Skin of body (tissue), 2 donors: Measurements from ENCODE around the gene TFF1. TPM values are rescaled to one million over a fixed set of nuclear protein-coding genes. Genes with fewer than 3 reads are reported as not detected.

Experiments used
- DNase-seq: peaks from one replicate; lab custom pipeline; 2025; lab: John Stamatoyannopoulos, UW
- total RNA-seq: library from RNA; depleted of rRNA; stranded (reverse); fragments of >200 nt; gene quantifications from one replicate; pipeline ENCODE4 v1.2.3, GENCODE V29; 2014

TFF1 gene
- total RNA-seq, 1 donor from 2014 or later, result not detected

DNA sequence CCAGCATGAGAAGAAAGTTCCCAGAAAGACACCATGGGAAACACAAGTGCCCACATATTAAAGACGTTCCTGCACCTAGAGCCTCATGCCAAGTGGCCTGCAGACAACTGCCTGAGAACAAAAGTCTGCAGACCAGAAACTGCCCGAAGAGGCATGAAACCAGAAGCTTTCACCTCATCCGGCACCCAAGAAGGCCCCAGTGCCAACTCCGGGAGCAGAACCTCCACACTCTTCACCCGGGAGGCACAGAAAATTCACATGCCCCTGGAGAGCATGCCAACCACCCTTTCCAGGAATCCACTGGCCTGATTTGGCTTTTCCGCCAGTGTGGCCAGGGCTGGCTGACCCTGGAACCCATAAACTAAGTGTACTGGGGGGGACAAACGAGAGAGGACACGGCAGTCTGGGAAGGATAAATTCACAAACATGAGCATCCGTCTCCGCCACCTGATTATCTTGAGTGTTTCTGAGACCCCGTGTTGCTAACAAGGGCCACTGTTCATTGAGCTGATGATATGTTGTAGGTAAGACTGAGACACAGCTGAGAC, 22.3 kb downstream of the TFF1 start:
- DNase-seq, result no peak

DNA sequence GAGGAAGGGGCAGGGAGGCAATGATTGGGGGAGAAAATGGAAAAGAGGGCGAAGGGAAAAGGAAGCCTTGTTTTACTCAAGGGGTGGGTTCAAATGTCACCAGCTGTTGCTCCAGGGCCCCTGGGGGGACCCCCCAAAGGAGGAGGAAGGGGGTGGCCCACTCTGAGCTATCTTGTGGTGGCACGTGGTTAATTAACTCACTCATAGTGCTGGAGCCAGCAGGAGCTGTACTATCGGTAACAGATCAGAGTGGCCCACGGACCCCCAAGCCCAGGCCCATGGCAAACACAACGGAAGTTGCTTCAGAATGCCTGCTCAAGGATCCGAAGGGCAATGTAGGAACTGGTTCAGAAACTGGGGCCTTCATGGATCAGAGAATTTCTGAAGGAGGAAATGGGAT, 22.8 kb downstream of the TFF1 start:
- DNase-seq, result no peak

DNA sequence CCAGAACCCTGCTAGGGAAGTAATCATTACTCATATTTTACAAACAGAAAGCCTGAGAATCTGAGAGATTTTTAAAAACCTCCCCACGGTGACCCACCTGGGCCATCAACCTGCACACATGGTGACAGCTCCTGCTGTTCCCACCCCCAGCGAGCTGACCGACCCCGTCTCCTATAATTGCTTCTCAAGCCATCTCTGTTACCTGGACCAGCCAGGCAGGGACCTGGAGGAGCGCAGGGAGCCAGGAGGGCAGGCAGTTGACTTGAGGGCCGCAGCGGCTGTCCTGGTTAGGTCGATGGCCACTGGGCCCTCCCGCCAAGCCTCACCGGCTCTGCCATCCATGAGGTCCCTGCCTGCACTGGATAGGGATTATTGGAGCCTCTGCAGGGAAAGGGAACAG, 23.2 kb downstream of the TFF1 start:
- no peak for DNase-seq

DNA sequence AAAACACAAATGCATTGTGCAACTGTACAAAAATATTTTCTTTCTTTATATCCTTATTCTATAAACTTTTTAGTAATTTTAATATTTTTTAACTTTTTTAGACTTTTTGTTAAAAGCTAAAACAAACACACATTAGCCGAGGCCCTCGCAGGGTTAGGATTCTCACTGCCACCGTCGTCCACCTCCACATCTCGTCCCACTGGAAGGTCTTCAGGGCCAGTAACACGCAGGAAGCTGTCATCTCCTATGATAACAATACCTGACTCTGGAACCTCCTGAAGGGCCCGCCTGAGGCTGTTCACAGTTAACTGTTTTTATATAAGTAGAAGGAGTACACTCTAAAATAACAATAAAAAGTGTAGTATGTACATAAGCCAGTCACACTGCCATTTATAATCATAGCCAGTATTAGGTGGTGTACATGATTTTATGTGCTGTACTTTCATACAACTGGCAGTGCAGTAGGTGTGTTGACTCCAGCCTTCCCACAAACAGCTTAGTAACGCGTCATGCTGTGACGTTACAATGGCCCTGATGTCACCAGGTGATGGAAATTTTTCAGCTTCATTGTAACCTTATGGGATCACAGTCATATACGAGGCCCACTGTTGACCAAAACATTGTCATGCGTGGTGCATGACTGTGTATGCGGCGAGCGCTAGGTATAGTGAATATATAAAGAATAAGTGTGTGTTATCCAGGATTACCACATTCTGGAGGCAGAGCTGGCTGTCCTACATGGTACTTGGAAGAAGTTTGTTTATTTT, 24.4 kb downstream of the TFF1 start:
- no peak for DNase-seq

DNA sequence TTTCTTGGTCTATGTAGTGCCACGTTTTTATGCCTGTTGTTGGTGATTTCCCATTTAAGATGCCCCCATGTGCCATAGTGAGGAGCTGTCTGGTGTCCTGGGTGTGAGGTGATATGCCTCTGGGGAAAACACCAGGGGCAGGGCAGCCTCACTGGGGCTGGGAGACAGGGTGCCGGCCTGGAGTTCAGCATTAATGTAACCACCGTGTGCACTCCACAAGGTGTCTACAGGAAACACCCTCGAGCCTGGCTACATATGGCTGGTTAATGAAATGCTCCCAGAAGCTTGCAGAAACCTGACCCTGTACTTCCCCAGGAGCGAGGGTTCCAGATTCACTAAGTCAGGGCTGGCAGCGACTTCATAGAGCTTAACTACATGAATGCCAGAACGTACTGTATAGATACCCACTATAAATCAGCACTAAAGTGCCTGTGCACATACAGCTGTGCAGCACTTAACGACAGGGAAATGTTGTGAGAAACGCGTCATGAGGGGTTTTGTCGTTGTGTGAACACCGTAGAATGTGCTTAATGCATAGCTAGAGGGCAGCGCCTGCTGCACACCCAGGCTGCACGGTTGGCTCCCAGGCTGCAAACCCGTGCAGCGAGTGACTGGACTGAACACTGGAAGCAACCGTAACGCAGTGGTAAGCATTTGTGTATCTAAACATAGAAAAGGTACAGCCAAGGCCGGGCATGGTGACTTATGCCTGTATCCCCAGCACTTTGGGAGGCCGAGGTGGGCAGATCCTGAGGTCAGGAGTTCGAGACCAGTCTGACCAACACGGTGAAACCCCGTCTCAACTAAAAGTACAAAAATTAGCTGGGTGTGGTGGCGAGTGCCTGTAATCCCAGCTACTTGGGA, 25.9 kb downstream of the TFF1 start:
- DNase-seq, result no peak

DNA sequence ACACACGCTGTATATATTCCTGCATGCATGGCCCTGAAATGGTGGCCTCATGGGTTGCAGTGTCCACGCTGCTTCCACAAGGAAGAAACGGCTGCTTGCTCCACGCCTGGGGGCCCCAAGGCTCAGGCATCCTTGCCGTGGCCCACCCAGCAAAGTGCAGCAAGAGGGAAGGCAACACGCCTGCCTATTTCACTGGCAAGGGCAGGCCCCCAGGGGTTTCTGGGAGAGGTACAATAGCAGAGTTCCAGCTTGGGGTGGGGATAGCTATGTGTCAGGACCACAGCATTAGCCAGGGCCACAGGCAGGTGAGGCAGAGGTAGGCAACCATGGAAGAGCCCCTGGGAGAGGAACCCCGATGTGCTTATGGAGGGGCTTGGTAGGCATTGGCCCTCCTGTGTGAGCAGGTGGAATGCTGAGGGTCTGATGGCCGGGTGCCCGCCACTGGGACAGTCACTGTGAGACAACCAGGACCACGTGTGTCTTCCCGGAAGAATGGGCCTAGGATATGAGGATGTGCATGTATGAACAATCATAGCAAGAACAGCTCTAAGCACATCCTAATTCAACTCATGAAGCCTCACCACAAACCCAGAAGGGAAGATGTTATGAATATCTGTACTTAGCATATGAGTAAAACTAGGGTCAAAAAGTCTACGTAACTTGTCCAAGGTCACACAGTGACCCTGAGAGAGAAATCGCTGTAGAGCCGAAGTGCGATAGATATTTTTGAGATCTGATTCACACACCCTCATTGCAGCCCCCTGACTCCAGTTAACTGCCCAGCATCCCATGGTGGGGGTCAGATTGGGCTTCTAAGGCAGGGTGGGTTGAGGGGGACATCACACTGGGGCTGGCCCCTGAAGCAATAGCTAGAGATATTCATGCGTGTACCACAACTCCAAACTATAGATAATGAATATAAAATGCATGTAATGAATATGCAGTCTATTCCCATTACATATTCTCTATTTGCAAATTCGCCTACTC, 27.3 kb downstream of the TFF1 start:
- DNase-seq, result no peak

DNA sequence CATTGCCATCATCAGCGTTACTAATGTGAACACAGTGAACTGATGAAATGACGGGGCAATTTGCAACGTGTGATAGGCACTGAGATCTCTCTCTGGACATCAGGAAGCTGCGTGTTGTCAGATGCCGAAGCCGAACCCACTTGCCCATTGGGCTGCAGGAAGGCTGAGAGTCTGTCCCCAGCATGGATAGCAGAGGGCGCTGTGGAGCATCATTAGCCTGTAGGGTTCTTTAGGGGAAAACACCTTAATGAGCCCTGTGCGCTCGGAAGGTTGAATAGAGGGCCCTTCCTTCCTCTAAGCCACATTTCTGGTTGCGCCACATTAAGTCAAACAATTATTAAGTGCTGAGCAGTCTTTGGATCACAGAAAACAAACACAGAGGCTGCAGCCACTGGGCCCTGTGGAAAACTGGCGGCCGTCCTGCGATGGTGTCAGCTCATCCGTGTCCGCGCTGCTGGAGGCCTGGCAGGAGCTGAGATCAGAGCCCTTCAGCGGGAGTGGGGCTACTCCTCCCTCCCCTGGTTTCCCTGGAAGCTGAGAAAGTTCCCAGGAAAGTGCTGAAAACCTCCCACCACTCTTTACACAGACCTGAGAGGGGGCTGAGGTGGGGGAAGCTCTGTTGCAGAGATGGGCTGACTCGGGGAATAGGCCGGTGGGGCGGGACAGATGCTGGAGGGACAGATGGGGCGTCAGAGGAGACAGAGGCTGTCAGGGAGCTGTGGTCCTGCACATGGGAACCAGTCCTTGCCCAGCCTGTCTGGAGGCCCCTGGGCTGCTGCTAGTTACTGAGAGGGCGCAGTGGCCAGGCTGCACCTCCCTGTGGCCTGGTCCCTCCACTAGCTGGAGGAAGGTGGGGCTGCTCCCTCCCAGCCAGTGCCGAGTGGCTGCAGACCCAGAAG, 28.3 kb downstream of the TFF1 start:
- DNase-seq, result peak; percentile 6

DNA sequence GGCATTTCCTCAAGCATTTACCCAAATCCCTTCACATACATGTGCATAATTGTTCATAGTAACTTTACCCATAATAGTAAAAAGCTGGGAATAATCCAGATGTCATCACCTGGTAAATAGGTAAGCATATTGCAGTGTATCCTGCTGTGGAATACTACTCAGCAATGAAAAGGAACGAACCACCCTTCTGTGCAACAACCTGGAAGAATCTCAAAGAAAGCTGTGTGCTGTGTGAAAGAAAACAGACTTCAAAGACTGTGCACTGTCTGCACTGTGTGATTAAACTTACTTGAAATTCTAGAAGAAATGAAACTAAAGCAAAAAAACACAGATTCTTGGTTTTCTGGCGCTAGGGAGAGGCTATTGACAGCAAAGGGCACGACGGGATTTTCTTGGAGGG, 29.1 kb downstream of the TFF1 start:
- no peak for DNase-seq

DNA sequence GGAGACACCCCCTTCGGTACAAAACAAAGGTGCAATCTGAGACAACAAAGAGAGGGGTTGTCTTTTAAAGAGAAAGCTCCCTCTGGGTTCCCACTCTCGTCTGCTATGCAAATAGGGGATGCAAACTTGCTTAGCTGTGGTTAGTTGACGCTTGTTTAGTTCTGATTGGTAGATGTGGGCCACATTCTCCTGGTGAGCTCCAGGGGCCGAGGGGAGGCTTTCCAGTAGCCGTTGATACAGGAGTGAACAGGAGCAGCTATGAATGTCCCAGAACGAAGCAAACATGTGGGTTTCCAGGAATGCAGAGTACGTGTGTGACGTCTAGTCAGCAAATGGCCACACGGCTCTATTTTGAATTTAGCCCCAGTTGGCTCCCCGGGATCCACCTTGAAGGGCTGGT, 30.3 kb downstream of the TFF1 start:
- DNase-seq, result no peak

DNA sequence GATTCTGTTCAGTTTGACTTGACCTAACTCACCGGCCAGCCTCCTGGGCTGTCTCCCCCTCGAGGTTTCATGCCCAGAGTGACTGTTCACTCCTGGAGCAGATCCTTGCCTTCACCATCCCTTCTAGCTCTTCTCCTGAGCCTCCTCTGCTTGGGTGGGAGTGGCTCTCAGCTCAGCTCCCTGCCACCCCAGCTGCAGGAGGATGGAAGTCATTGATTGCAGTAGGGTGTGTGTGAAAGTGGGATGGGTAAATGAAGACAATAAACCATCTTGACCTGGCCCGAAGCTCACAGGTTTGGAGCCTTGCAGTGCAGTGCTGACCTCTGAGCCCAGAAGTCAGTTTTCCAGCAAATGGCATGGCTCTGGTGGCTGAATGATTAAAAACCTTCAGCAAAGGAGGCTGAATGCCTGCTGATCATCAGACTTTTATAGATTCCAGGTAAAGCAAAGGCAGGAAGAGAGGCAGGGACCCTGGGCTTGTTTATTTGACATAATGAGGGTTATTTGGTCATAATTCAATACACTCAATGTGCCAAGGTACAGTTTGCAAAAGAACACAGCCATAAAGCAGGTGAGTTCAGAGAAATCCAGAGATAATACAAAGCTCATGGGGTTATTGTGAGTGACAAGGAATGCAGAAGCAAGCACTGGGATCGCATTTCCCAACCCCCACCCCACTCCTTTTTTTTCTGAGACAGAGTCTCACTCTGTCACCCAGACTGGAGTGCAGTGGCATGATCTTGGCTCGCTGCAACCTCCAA, 33.6 kb downstream of the TFF1 start:
- no peak for DNase-seq

DNA sequence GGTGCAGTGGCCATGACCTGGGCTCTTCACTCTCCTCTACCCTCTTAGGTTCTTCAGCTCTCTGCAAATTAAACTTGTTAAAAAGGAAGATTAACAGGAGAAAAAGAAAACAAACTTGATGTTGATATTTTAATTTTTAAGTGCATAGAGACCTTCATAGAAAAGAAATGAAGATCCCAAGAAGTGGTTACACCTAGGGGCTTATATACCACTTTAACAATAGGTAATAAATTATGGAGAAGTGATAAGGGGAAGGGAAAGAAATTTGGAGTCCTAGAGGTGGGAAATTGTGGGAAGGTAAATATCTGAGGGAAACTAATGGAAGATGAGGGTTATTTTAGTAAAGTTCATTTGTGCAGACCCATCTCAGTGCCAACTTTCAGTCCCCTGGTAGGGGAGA, 34.7 kb downstream of the TFF1 start:
- DNase-seq, result no peak

DNA sequence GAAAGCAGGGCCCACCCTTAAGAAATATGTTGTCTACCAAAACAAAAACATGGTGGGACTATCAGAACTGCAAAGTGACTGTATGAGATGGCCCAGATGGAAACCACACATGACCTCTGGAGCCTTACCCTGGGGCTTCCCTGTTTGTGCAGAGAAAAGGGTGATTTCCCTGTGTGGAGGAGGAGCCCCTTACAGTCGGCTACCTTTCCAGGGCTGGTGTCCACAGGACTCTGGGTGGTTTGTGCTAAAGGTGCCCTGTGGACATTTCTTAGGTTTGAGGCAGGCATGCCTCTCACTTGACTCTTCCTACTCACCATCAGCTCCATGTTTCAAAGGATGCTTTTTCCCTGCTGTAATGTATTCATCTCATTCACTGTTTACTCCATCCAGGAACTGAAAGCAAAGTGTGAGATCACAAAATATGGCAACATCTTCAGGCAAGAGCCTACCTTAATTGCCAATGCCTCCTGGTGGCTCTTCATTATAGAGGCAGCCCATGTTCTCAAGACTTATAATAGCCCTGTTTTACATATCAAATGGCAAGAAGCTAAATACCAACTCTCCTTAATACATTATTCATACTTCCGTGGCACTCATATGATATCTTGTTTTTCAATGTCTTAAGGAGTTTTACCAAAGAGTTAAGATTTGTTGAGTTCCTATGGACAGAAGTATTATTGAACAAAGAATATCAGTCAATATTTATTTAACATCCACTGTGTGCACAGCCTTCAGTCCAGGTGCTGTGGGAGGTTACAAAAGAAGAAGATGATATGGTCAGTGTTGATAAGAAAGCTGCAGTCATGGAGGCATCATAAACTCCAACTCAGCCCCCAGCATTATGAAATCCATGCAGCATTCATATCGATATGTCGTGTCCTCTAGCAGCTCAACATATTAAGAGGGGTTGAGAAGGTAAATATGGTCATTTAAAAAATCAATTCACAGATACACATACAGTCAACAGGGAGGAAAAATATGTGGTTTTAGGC, 35.7 kb downstream of the TFF1 start:
- DNase-seq, result no peak

DNA sequence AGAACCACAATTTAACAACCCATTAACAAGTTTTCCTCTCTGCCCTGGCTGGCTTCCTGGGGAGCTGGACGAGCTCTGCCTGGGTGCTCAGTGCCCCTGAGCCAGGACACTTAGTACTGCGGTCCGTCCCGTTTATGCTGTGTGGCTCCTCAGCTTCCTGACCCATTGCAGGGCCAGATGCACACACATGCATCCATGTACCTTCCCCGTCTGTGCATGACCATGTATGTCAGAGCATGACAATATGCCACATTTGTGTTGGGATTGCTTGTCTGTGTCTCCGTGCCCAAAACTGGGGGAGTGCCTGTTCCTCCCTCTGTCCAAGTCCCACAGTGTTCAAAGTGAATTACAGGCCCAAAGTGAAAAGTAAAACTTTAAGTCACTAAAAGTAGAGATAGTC, 41.4 kb downstream of the TFF1 start:
- no peak for DNase-seq

DNA sequence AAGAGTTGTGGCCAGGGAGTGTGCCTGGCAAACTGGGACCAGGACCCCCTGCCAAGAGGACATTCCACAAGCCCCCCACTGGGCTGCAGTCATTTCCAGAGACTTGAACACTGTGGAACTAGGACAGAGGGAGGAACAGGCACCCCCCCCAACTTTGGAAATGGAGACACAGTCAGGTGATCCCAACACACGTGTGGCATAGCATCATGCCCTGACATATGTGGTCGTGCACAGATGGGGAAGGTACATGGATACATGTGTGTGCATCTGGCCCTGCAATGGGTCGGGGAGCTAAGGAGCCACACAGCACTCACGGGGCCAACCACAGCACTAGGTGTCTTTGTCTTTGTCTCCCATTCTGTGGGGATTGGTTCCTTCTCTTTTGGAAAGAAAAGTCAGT, 44.5 kb downstream of the TFF1 start:
- no peak for DNase-seq

DNA sequence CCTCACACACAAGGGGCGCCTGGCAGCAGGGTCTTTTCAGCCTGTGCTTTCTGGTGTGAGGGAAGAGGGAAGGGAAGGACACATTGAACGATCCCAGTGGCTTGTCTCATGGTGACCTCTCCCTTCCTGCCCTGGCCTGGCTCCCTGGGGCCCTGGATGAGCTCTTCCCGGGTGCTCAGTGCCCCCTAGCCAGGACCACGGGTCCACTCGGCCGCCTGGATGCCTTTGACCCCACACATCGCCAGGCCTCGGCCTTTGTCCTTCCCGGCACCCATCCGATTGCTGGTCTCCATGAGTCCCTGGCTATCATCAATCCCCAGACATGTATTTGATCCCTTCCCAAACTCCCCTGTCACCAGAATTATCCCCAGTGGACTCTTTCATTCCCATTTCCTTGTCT, 45.1 kb downstream of the TFF1 start:
- no peak for DNase-seq

DNA sequence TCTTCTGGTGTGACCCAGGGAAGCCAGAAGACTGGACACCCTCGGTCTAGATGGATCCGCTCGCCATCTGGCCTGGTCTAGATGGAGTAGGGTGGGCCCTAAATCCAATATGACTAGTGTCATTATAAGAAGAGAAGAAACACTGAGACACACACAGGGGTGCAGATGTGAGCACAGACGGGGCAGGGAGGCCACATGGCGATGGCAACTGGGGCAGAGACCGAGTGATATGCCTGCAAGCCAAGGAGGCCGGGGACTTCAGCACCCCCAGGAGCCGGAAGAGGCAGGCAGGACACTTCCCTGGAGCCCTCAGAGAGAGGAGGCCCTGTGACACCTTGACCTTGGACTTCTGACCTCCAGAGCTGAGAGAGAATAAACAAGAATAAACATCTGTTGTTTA, 45.5 kb downstream of the TFF1 start:
- no peak for DNase-seq

DNA sequence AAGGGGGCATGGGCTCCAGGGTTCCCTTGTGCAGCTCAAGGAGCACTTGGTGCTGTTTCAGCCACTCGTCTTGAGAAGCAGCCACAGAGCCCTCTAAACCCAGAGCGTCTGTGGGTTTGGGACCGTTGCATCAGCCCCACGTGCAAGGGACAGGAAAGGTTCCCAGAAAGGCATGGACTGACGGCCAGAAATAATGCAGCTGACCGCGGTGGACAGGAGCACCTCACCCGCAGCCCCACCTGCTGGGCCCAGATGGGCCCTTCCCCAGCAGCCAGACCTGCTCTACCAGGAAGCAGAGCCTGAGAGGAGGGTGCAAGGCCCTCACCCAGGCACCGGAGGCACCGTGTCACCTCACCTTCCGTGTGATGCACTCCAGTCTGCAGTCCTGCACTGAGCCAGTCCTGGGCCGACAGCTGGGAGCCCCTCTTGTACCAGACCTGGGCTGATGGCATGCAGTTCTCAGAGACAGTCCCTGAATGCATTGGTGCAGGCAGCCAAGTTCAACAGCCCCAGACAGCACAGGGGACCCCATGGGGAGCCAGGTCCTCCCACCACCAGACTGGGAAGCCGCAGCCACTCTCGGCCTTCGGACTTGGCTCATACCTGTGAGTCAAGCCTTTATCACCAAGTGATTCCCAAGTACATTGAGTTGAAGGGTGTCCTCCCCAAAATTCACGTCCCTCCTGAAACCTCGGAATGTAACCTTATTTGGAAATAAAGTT, 46.3 kb downstream of the TFF1 start:
- no peak for DNase-seq

DNA sequence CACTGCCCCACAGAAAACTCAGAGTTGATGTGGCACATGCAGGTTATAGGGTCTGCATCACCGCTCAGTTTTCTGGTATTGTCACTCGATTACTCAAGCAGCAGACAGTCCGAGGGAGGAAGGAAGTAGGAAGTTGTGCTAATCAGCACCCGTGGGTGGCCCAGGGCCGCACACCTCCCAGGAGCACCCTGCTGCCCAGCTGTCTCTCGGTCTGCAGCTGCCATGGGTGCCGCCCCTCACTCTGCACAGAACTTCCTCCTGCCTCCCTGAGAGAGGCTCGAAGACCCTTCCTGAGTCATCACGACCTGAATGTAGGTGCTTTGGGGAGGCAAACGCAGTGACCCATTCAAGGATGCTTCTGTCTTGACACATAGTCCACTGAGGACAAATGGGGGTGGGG, 47.0 kb downstream of the TFF1 start:
- DNase-seq, result no peak
